Right lung (tissue), 5 donors: ENCODE data around the gene TSPAN9. TPM values are rescaled to one million over a fixed set of nuclear protein-coding genes. Genes with fewer than 3 reads are reported as not detected.

Source experiments
- DNase-seq, 2 donors: peaks; one replicate each; pipeline ENCODE4 v3.0.0-alpha.2; 2013
- polyA plus RNA-seq, 5 donors: library from polyadenylated mRNA; unstranded; fragments of 120-200 nt; gene quantifications; one replicate each; pipeline versions ENCODE4 v1.2.1 to v1.2.3, GENCODE V29; 2013; ENCODE audit warnings: inconsistent platforms in 1 of 5, low replicate concordance in 1 of 5; ENCODE audit not compliant: insufficient read length in 5 of 5, insufficient read depth in 1 of 5

The TSPAN9 gene
- polyA plus RNA-seq, 5 donors = 81.2 to 102 (median 91.2) TPM

DNA sequence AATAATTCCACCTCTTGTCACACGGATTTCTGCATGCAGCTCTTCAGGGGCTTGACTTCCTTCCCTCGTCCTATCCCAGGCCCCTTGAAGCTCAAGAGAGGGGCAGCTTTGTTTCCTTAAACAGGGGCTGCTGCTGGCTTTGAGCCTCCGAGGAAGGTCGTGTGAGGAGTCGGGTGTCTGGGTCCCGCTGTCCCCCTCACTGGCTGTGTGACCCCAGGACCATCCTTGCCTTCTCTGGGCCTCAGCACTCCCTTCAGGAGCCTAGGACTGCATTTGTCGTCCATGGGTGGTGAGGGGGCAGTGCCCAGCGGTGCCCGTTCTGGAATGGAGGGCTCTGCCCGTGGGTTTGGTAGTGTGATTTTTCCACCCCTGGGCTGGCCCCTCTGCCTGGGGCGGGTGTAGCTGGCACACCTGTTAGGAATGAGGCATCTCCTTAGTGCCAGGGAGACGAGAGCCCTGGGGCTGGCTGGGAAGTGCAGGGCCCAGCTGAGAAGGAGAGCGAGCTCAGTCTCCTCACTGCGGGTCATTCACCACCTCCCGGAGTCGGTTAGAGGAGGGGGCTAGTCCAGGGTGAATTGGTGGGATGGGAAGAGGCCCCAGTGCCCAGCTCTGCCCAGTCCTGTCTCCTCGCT lies 60.8 kb downstream of the TSPAN9 start:
- DNase-seq = no peak

- no peak for DNase-seq
These were observed 61.8 kb downstream of the TSPAN9 start for GRCh38 chr12:3138941-3139511.

DNA sequence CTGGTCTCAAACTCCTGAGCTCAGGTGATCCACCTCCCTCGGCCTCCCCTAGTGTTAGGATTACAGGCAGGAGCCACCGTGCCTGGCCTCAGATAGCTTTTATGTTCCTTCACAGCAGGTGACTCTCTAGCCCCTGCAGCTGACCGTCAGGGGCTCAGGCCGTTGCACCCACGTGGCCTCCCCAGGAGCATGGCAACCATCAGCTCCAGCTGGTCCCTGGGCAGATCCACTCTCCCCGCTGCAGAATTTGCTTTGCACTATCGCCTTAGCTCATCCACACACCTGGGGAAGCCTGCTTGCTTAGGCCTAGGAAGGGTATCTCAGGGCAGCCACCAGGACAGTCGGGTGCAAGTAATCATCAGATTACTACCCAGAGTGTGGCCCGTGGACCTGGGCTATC lies 62.6 kb downstream of the TSPAN9 start:
- DNase-seq = no peak

GRCh38 chr12:3140284-3140683 lies 63.1 kb downstream of the TSPAN9 start:
- DNase-seq = no peak

DNA sequence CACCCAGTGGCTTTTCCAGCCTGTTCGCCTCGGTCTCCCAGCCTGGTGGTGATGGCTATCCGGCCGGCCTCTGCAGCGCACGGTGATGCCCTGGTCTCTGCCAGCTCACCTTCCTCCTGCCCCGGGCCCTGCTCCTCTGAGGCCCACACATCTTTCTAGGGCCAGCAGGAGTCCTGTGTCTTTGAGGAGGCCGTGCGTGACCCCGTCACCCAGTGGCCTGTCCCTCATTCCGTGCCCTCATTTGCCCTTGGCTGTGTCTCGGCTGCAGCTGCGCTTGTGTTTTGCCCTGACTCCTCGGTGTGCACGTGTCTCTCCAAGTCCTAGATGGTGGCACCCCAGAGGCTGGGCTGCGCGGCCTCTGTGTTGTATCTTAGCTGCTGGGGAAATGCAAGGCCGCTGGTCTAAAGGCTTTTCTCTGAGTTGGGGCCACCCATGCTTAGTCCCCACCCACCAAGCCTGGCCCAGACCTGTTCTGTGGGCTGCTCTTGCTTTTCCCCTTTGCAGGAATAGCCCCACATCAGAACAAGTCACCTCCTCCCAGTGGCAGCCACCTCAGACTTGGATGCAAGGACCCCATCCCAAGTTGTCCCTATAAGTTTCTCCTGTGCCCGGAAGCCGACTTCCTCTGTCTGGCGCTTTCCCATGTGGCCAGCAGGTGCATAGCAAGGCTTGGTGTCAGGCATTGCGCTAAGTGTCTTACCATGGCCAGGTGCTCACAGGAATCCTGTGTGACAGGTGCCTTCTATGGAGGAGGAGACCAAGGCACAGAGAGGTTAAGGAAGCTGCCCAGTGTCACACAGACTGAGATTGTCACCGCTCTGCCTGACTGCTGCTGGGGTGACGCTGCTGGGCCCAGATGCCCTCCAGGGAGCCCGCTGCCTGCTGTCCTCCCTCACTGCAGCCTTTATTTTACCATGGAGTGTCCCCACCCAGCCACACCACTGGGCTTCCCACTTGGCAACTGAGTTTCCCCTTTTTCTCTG lies 64.5 kb downstream of the TSPAN9 start:
- no peak for DNase-seq

GRCh38 chr12:3142386-3142785 lies 65.2 kb downstream of the TSPAN9 start:
- no peak for DNase-seq

DNA sequence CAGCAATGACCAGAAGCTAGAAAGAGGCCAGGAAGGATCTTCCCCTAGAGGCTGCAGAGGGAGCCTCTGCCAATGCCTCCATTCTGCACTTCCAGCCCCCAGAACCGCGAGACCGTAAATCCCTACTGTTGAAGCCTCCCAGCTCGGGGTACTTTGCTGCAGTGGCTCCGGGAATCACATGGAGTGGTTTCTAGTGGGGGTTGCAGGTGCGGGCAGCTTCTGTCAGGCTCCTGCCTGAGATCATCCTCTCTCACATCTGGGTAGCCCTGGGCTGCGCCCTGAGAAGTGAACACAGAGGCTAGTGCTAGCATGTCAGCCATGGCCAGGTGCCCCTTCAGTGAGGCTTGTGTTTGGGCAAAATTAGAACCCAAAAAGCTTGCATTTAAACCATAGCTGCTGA lies 67.3 kb downstream of the TSPAN9 start:
- DNase-seq = no peak

GRCh38 chr12:3145033-3145432 lies 67.9 kb downstream of the TSPAN9 start:
- no peak for DNase-seq

- no peak for DNase-seq
These were observed 68.5 kb downstream of the TSPAN9 start for GRCh38 chr12:3145546-3146310.

GRCh38 chr12:3147260-3147659 lies 70.1 kb downstream of the TSPAN9 start:
- no peak for DNase-seq

DNA sequence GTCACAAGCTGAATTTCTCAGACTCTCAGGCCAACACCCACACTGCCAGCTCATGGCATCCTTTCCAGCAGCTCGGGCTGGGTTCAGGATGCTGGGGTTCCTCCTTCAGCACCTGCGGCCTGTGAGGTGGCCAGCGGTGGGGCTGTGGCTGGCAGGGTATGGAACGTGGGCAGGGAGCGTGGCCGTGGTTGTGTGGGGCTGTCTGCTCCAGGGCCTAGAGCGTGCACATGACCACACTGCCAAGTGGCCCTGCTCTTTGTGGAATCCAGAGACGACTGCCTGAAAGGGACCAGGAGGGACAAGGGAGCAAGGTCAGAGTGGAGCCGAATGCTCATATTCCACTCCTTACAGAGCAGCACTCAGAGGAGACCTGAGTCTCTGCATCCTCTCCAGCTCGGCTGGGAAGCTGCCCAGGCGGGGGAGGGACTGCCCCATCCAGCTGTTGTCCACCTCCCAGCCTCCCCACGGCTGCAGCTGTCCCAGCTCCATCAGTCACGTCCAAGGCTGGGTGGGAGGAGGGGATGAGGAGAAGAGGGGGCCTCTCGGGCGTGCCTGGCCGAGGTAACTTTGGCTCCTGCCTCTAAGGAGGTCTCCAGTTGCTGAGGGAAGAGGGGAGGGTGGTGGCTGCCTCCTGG lies 71.3 kb downstream of the TSPAN9 start:
- no peak for DNase-seq

DNA sequence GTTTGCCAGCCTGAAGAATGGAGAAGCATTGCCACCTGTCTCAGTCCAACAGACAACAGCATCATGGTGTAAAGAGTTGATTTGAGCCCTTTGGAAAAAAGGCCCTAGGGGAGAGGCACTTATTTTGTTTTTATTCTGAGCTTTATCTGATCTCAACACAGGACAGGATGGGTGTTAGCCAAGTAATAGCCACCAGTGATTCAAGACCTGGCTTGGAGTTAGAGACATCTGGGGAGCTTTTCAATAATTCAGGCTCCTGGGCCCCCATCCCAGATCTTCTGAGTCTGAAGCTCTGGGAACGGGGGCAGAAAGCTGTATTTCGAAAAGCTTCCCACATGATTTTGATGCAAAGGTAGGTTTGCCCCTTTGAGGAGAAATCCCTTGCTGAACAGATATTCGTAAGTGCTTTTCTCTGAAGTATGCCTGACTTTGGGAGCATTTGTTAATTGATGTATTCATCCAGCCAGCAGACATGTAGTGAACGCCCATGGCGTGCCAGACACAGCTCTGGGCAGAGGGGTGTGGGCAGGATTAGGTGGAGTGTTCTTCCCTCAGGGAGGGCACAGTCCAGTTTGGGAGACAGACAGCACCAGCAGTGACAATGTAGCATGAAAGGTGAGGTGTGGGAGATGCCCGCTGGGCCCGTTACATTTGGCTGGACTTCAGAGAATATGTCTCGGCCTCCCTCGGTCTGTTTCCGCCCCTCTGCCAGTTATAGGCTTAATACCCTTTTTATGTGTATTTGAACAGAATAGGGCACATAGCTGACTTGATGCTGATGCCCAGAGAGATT lies 72.5 kb downstream of the TSPAN9 start:
- no peak for DNase-seq

GRCh38 chr12:3150308-3150670 lies 73.1 kb downstream of the TSPAN9 start:
- no peak for DNase-seq

DNA sequence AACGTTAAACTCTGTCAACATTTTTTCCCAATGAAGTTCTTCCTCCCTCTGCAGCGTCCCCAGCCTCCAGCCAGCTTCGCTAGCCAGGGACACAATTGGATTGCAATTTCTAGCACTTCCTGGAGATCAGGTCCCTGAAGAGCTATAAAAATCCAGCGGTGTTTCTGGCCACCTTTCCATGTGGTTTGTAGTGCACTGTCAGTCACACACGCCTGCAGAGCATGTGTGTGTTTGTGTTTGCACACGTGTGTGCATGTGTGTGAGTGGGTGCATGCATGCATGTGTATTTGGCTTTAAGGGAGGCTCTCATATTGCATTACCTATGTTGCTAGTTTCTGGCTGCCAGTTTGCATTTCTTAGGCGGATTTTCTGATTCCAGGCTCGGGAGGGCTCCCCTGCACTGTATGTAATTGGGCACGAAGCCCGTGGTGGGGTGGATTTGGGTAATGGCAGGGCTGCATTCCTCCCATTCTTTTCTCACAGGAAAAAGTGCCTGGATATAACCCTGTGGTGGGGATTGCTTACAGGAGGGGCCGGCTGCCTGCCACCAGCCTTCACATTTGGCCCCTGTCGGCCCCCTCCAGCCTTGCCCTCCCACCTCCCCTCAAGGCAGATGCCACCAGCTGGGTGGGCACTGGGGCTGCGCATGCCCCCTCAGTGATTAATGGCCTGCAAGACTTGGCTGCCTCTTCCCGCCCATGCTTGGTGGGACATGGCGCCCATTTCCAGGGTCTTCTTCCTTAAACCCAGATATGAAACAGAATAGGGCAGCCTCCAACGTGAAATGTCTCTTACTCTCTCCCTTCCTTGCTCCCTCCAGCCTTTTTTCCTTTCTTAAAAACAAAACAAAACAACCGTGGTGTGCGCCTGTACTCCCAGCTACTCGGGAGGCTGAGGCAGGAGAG lies 74.0 kb downstream of the TSPAN9 start:
- DNase-seq = no peak

GRCh38 chr12:3152011-3152511 lies 74.9 kb downstream of the TSPAN9 start:
- DNase-seq = no peak

GRCh38 chr12:3152892-3153291 lies 75.7 kb downstream of the TSPAN9 start:
- no peak for DNase-seq

- no peak for DNase-seq
These were observed 76.8 kb downstream of the TSPAN9 start for GRCh38 chr12:3154006-3154405.

DNA sequence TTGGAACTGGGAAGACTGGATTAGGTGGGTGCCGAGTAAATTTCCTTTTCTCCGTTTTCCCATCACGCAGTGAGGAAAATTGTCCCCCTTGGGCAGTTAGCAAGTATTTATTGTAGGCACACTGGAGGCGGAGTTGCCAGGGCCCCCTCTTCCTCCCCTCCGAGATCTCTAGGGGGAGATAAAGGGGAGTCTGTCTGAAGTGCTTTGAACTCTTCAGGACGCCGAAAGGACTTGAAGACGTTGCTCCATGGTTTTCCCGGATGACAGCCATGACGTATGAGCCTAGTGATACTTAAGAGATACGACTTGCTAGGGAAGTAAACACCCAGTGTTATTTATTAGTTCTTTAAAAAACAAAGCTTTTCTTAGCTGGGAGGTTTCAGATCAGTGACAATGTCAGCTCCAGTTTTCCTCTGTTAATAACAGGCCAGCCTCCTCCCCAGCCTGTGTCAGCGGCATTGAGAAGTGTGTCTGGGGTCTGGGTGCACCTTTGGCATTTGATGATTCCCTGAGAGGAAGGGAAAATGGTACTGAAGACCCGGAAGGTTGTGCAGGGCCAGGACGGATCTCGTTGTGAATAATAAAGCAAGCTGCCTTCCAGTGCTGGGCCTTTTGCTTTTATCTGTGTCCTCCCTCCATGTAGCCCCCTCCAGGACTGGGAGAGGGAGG lies 78.7 kb downstream of the TSPAN9 start:
- DNase-seq = no peak
